SK-N-SH (cell line): ENCODE data around the gene STARD3.

Experiments used
- CHD2 ChIP-seq: fragments of 150-350 bp; IDR thresholded peaks from 2 replicates; pipeline ENCODE4 v1.6.1; 2018; ENCODE audit warnings: low read length; ENCODE audit not compliant: partially characterized antibody
- CTCF ChIP-seq: fragments of 200-600 bp; sonication (generic); IDR thresholded peaks from 2 replicates; pipeline ENCODE4 v1.6.1; 2017; ENCODE audit warnings: antibody characterized with exemption, mild to moderate bottlenecking, moderate library complexity
- EP300 ChIP-seq, 2 experiments: IDR thresholded peaks; 2 replicates each; pipeline versions ENCODE4 v1.4.0 to v1.6.1; 2012; ENCODE audit warnings: borderline replicate concordance in 1 of 2, low read depth in 1 of 2, low read length in 1 of 2
- JUND ChIP-seq: IDR thresholded peaks from 2 replicates; pipeline ENCODE4 v1.4.0; 2012
- MAX ChIP-seq: IDR thresholded peaks from 2 replicates; pipeline ENCODE4 v1.4.0; 2012; ENCODE audit warnings: low read depth
- NFIC ChIP-seq: IDR thresholded peaks from 2 replicates; pipeline ENCODE4 v1.4.0; 2012; ENCODE audit warnings: borderline replicate concordance
- POLR2AphosphoS5 ChIP-seq: IDR thresholded peaks from 2 replicates; pipeline ENCODE4 v1.6.1; 2012; ENCODE audit warnings: low read depth, low read length
- RAD21 ChIP-seq: IDR thresholded peaks from 2 replicates; pipeline ENCODE4 v1.6.1; 2012; ENCODE audit warnings: mild to moderate bottlenecking, low read length
- USF1 ChIP-seq: IDR thresholded peaks from 2 replicates; pipeline ENCODE4 v1.4.0; 2012; ENCODE audit warnings: low read depth, borderline replicate concordance
- USF2 ChIP-seq: fragments of 150-350 bp; IDR thresholded peaks from 2 replicates; pipeline ENCODE4 v1.6.1; 2017; ENCODE audit warnings: antibody characterized with exemption, low read length, low read depth, borderline replicate concordance
- YY1 ChIP-seq: IDR thresholded peaks from 2 replicates; pipeline ENCODE4 v1.4.0; 2012; ENCODE audit warnings: low read depth, mild to moderate bottlenecking

- TF ChIP-seq POLR2AphosphoS5 (no peak), CTCF (no peak), USF1 (no peak), NFIC (no peak), MAX (no peak), RAD21 (no peak), CHD2 (no peak), YY1 (no peak), JUND (no peak), USF2 (no peak), EP300 (IDR thresholded peaks at IDR 0.05; ENCODE audit: borderline replicate concordance in 1 of 2, low read depth in 1 of 2, low read length in 1 of 2) (no peak)
Measured at GRCh38 chr17:39633570-39634183, 3.3 kb upstream of the STARD3 start.
